Measurements from ENCODE around the gene ZC3H10. TPM values are rescaled to one million over a fixed set of nuclear protein-coding genes. Genes with fewer than 3 reads are reported as not detected.

ZC3H10 gene
- total and polyA plus RNA-seq, 2 of the 13 experiments (the other 11 are each of a cell fraction or from before 2014, with no cell fraction given) = 0.70 to 2.3 TPM

- TF ChIP-seq ZNF776 (CRISPR knock-in tag; IDR thresholded peaks at IDR 0.05) (peak; percentile 50; the same call in 1 of the 2 replicates), ZNF281 (CRISPR knock-in tag; IDR thresholded peaks at IDR 0.05; ENCODE audit: borderline replicate concordance) (no peak), NFE2L1 (CRISPR knock-in tag; IDR thresholded peaks at IDR 0.05; ENCODE audit: borderline replicate concordance) (no peak), ZNF629 (CRISPR knock-in tag; conservative IDR thresholded peaks at IDR 0.05) (no peak), JUNB (CRISPR knock-in tag; IDR thresholded peaks at IDR 0.05; ENCODE audit: borderline replicate concordance) (no peak), SSRP1 (CRISPR knock-in tag; IDR thresholded peaks at IDR 0.05) (no peak), RFX1 (IDR thresholded peaks at IDR 0.05) (peak; percentile 98), ADNP (CRISPR knock-in tag; IDR thresholded peaks at IDR 0.05) (no peak), STAG1 (CRISPR knock-in tag; IDR thresholded peaks at IDR 0.05) (peak; percentile 31; the same call in 1 of the 2 replicates), ZNF549 (CRISPR knock-in tag; IDR thresholded peaks at IDR 0.05) (no peak), MTF2 (CRISPR knock-in tag; IDR thresholded peaks at IDR 0.05; ENCODE audit: borderline replicate concordance) (no peak), SNRNP70 (IDR thresholded peaks at IDR 0.05; ENCODE audit: low read depth, low read length) (no peak), ZNF710 (CRISPR knock-in tag; IDR thresholded peaks at IDR 0.05; ENCODE audit: borderline replicate concordance) (peak; percentile 57; the same call in 1 of the 2 replicates), ZSCAN21 (CRISPR knock-in tag; IDR thresholded peaks at IDR 0.05; ENCODE audit: borderline replicate concordance) (no peak; the same call in 1 of the 2 replicates), ZNF550 (CRISPR knock-in tag; IDR thresholded peaks at IDR 0.05; ENCODE audit: borderline replicate concordance) (no peak), ZNF562 (CRISPR knock-in tag; IDR thresholded peaks at IDR 0.05; ENCODE audit: borderline replicate concordance) (no peak)
- TF ChIP-seq, protein P1, sequence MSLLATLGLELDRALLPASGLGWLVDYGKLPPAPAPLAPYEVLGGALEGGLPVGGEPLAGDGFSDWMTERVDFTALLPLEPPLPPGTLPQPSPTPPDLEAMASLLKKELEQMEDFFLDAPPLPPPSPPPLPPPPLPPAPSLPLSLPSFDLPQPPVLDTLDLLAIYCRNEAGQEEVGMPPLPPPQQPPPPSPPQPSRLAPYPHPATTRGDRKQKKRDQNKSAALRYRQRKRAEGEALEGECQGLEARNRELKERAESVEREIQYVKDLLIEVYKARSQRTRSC (CRISPR knock-in tag; IDR thresholded peaks at IDR 0.05; ENCODE audit: low read depth) = no peak
- TF ChIP-seq, protein P2, sequence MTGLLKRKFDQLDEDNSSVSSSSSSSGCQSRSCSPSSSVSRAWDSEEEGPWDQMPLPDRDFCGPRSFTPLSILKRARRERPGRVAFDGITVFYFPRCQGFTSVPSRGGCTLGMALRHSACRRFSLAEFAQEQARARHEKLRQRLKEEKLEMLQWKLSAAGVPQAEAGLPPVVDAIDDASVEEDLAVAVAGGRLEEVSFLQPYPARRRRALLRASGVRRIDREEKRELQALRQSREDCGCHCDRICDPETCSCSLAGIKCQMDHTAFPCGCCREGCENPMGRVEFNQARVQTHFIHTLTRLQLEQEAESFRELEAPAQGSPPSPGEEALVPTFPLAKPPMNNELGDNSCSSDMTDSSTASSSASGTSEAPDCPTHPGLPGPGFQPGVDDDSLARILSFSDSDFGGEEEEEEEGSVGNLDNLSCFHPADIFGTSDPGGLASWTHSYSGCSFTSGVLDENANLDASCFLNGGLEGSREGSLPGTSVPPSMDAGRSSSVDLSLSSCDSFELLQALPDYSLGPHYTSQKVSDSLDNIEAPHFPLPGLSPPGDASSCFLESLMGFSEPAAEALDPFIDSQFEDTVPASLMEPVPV (CRISPR knock-in tag; IDR thresholded peaks at IDR 0.05) = peak; percentile 95
- TF ChIP-seq, protein P3, sequence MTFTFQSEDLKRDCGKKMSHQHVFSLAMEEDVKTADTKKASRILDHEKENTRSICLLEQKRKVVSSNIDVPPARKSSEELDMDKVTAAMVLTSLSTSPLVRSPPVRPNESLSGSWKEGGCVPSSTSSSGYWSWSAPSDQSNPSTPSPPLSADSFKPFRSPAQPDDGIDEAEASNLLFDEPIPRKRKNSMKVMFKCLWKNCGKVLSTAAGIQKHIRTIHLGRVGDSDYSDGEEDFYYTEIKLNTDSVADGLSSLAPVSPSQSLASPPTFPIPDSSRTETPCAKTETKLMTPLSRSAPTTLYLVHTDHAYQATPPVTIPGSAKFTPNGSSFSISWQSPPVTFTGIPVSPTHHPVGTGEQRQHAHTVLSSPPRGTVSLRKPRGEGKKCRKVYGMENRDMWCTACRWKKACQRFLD (CRISPR knock-in tag; IDR thresholded peaks at IDR 0.05; ENCODE audit: borderline replicate concordance) = no peak
Observed at GRCh38 chr12:56117778-56118687, at the start of gene ZC3H10 (continued).

All from HepG2 (cell line).